ENCODE data around the gene UQCC5. TPM values are rescaled to one million over a fixed set of nuclear protein-coding genes. Genes with fewer than 3 reads are reported as not detected.

The UQCC5 gene
- total RNA-seq, 1 donor from 2014 or later: 13.7 TPM

- no peaks in the 10 kb centered on the region for H3K36me3 Mint-ChIP-seq (ENCODE audit: low read depth)
- H3K27me3 Mint-ChIP-seq (ENCODE audit: low read depth): no peaks in the 10 kb centered on the region
- no peaks in the 10 kb centered on the region for H3K4me1 Mint-ChIP-seq (ENCODE audit: low read depth)
- DNase-seq (ENCODE audit: low spot score): no peak
- no peak for TF ChIP-seq CTCF (IDR thresholded peaks at IDR 0.05)
- no peak overlapping the region for H3K27ac Mint-ChIP-seq (ENCODE audit: unreplicated experiment)
- no peaks in the 10 kb centered on the region for H3K9me3 Mint-ChIP-seq (ENCODE audit: low read depth)
- H3K4me3 Mint-ChIP-seq (ENCODE audit: unreplicated experiment): no peak overlapping the region
These were observed 34.4 kb upstream of the UQCC5 start for GRCh38 chr3:52502001-52502400.

GRCh38 chr3:52502808-52503350, 33.5 kb upstream of the UQCC5 start:
- Mint-ChIP-seq H3K9me3 (ENCODE audit: low read depth) (no peaks in the 10 kb centered on the region), H3K36me3 (ENCODE audit: low read depth) (no peaks in the 10 kb centered on the region), H3K4me1 (ENCODE audit: low read depth) (peaks cover 5% of the 10 kb centered on the region), H3K4me3 (ENCODE audit: unreplicated experiment) (no peak overlapping the region), H3K27me3 (ENCODE audit: low read depth) (no peaks in the 10 kb centered on the region), H3K27ac (ENCODE audit: unreplicated experiment) (no peak overlapping the region)
- no peak for TF ChIP-seq CTCF (IDR thresholded peaks at IDR 0.05)
- DNase-seq (ENCODE audit: low spot score): no peak

GRCh38 chr3:52503788-52504424, 32.5 kb upstream of the UQCC5 start:
- H3K4me1 Mint-ChIP-seq (ENCODE audit: low read depth): peaks cover 5% of the 10 kb centered on the region
- no peak overlapping the region for H3K27ac Mint-ChIP-seq (ENCODE audit: unreplicated experiment)
- no peaks in the 10 kb centered on the region for H3K27me3 Mint-ChIP-seq (ENCODE audit: low read depth)
- no peak overlapping the region for H3K4me3 Mint-ChIP-seq (ENCODE audit: unreplicated experiment)
- no peak for TF ChIP-seq CTCF (IDR thresholded peaks at IDR 0.05)
- no peaks in the 10 kb centered on the region for H3K9me3 Mint-ChIP-seq (ENCODE audit: low read depth)
- no peak for DNase-seq (ENCODE audit: low spot score)
- no peaks in the 10 kb centered on the region for H3K36me3 Mint-ChIP-seq (ENCODE audit: low read depth)

- peaks cover 5% of the 10 kb centered on the region for H3K4me1 Mint-ChIP-seq (ENCODE audit: low read depth)
- no peaks in the 10 kb centered on the region for H3K9me3 Mint-ChIP-seq (ENCODE audit: low read depth)
- DNase-seq (ENCODE audit: low spot score): no peak
- H3K4me3 Mint-ChIP-seq (ENCODE audit: unreplicated experiment): no peak overlapping the region
- H3K27ac Mint-ChIP-seq (ENCODE audit: unreplicated experiment): no peak overlapping the region
- H3K27me3 Mint-ChIP-seq (ENCODE audit: low read depth): no peaks in the 10 kb centered on the region
- H3K36me3 Mint-ChIP-seq (ENCODE audit: low read depth): no peaks in the 10 kb centered on the region
- no peak for TF ChIP-seq CTCF (IDR thresholded peaks at IDR 0.05)
These were observed 31.4 kb upstream of the UQCC5 start for GRCh38 chr3:52504977-52505376.

GRCh38 chr3:52506266-52506966, 30.0 kb upstream of the UQCC5 start:
- H3K4me3 Mint-ChIP-seq (ENCODE audit: unreplicated experiment): no peak overlapping the region
- no peaks in the 10 kb centered on the region for H3K9me3 Mint-ChIP-seq (ENCODE audit: low read depth)
- no peak for DNase-seq (ENCODE audit: low spot score)
- H3K4me1 Mint-ChIP-seq (ENCODE audit: low read depth): peaks cover 5% of the 10 kb centered on the region
- no peaks in the 10 kb centered on the region for H3K27me3 Mint-ChIP-seq (ENCODE audit: low read depth)
- no peak overlapping the region for H3K27ac Mint-ChIP-seq (ENCODE audit: unreplicated experiment)
- TF ChIP-seq CTCF (IDR thresholded peaks at IDR 0.05): no peak
- no peaks in the 10 kb centered on the region for H3K36me3 Mint-ChIP-seq (ENCODE audit: low read depth)
